Activated T-helper 17 cell treated with anti-CD3 and anti-CD28 coated beads, Interleukin-2, amount 50 U/mL, for 72 hours (primary cell): ENCODE results near the gene VBP1. TPM values are rescaled to one million over a fixed set of nuclear protein-coding genes. Genes with fewer than 3 reads are reported as not detected.
A peak's percentile ranks its signal among the peaks of the same experiment; 100 is the strongest.
"Not testable (repeated sequence)": the region's sequence is repeated elsewhere in the genome, so short reads cannot be mapped to it uniquely, and the experiment has no call there.

Source experiments
- ATAC-seq: fragments of 150-1000 bp; cut with Tn5 transposase; replicated peaks from 2 replicates; pipeline ENCODE4 v1.10.0; 2021; ENCODE audit warnings: mild to moderate bottlenecking, moderate library complexity
- H3K27ac Mint-ChIP-seq: one replicate; pipeline ENCODE4 v1.8.0; 2022; ENCODE audit warnings: mixed read lengths
- H3K27me3 Mint-ChIP-seq: one replicate; pipeline ENCODE4 v1.8.0; 2022; ENCODE audit warnings: mixed read lengths
- H3K36me3 Mint-ChIP-seq: one replicate; pipeline ENCODE4 v1.8.0; 2022; ENCODE audit warnings: low read depth, mild to moderate bottlenecking, mixed read lengths
- H3K4me1 Mint-ChIP-seq: one replicate; pipeline ENCODE4 v1.8.0; 2022; ENCODE audit warnings: mixed read lengths
- H3K4me3 Mint-ChIP-seq: one replicate; pipeline ENCODE4 v1.8.0; 2022; ENCODE audit warnings: mild to moderate bottlenecking, mixed read lengths
- H3K9me3 Mint-ChIP-seq: one replicate; pipeline ENCODE4 v1.8.0; 2022; ENCODE audit warnings: mixed read lengths
- total RNA-seq, 2 donors: library from RNA; stranded (reverse); gene quantifications; one replicate each; pipeline ENCODE4 v1.2.3, GENCODE V29; 2022

The VBP1 gene
- total RNA-seq, 2 donors from 2014 or later, result 59.6 to 95.6 TPM

DNA sequence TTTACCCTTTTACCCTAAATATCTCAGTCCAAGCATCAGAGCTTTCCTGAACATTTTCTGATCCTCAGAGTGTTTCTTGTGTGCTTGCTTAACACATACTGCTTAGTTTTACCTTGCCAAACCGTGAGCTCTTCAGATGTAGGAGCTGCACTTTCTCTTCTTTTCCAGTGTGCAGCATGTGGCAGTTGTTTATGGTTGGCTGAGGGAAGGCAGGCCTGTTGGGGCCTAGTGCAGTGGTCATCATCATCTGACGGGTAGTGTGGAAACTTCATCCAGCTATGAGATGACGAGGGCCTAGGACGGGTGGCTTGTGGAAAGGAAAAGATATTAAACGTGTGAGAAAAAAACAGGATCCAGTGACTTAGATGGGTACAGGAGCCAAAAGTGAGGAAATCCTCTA, 21.5 kb downstream of the VBP1 start:
- Mint-ChIP-seq H3K27me3 (no peaks in the 10 kb centered on the region), H3K36me3 (peaks cover 62% of the 10 kb centered on the region), H3K4me3 (no peak overlapping the region), H3K4me1 (peaks cover 4% of the 10 kb centered on the region), H3K9me3 (no peaks in the 10 kb centered on the region), H3K27ac (peak overlapping the region; percentile 8)
- ATAC-seq, result no peak

DNA sequence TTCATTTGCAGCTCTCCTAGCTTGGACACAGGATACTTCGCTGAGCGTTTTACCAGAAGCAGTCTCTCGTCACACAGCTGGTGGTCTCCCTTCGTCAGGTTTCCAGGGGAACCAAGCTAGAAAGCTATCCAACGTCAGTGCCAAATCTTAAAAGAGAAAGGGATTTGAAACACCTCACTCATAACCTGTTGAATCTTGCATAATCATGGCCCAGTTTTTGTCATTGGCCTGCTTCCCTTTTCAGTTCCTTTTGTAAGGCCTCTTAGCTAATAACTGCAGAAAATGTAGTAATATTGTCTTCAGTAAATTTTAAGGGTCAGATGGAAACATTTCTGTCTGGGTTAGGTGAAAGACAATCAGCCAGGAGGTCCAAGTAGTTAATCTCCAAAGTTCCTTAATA, 26.0 kb downstream of the VBP1 start:
- ATAC-seq, result no peak
- Mint-ChIP-seq H3K4me1 (no peaks in the 10 kb centered on the region), H3K36me3 (peaks cover 24% of the 10 kb centered on the region), H3K27ac (no peak overlapping the region), H3K4me3 (no peak overlapping the region), H3K27me3 (no peaks in the 10 kb centered on the region), H3K9me3 (no peaks in the 10 kb centered on the region)

- Mint-ChIP-seq H3K27me3 (no peaks in the 10 kb centered on the region), H3K4me3 (no peak overlapping the region), H3K27ac (no peak overlapping the region), H3K9me3 (no peaks in the 10 kb centered on the region), H3K4me1 (peaks cover 4% of the 10 kb centered on the region), H3K36me3 (no peaks in the 10 kb centered on the region)
- peak; percentile 52 for ATAC-seq
Measured at GRCh38 chrX:155246748-155247147, 30.5 kb downstream of the VBP1 start.

DNA sequence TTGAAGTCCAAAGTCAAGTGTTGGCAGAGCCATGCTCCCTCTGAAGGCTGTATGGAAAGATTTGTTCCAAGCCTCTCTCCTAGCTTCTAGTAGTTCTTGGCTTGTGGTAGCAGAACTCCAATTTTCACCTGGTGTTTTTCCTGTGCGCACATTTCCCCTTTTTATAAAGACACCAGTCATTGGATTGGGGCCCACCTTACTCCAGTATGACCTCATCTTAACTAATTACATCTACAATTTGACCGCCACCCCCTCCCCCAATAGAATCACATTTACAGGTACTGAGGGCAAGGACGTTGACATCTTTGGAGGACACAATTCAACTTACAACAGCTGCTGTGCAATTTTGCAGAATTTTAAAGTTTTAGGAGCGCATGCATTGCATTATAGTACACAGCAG, 31.2 kb downstream of the VBP1 start:
- no peaks in the 10 kb centered on the region for H3K9me3 Mint-ChIP-seq
- peaks cover 4% of the 10 kb centered on the region for H3K4me1 Mint-ChIP-seq
- no peak overlapping the region for H3K4me3 Mint-ChIP-seq
- no peaks in the 10 kb centered on the region for H3K36me3 Mint-ChIP-seq
- no peaks in the 10 kb centered on the region for H3K27me3 Mint-ChIP-seq
- no peak for ATAC-seq
- no peak overlapping the region for H3K27ac Mint-ChIP-seq

DNA sequence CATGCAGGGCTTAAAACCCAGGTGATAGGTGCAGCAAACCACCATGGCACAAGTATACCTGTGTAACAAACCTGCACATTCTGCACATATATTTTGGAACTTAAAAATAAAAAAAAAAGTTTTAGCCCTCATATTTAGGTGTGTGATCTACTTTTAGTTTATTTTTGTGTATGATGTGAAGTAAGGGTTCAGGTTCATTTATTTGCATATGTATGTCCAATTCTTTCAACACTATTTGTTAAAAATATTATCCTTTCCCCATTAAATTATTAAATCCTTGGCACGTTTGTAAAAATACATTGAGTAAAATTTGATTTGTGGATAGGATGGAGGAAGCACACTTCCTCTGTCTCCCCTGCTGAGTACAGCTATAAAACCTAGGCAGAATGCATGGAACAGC, 35.1 kb downstream of the VBP1 start:
- Mint-ChIP-seq H3K4me1 (peaks cover 4% of the 10 kb centered on the region), H3K4me3 (no peak overlapping the region), H3K27ac (no peak overlapping the region), H3K27me3 (no peaks in the 10 kb centered on the region), H3K36me3 (no peaks in the 10 kb centered on the region), H3K9me3 (no peaks in the 10 kb centered on the region)
- ATAC-seq, result no peak

GRCh38 chrX:155259752-155260151, 43.5 kb downstream of the VBP1 start:
- H3K9me3 Mint-ChIP-seq, result no peaks in the 10 kb centered on the region
- H3K27me3 Mint-ChIP-seq, result no peaks in the 10 kb centered on the region
- no peak overlapping the region for H3K27ac Mint-ChIP-seq
- H3K4me1 Mint-ChIP-seq, result peaks cover 5% of the 10 kb centered on the region
- H3K4me3 Mint-ChIP-seq, result no peak overlapping the region
- ATAC-seq, result no peak
- peaks cover 38% of the 10 kb centered on the region for H3K36me3 Mint-ChIP-seq

- peak; percentile 40 for ATAC-seq
- Mint-ChIP-seq H3K36me3 (peaks cover 38% of the 10 kb centered on the region), H3K27ac (peak overlapping the region; percentile 87), H3K27me3 (no peaks in the 10 kb centered on the region), H3K4me3 (peak overlapping the region; percentile 83), H3K9me3 (no peaks in the 10 kb centered on the region), H3K4me1 (peaks cover 5% of the 10 kb centered on the region)
Measured at GRCh38 chrX:155262970-155263754, 46.9 kb downstream of the VBP1 start.

- peak within 1 kb of the TSS; percentile 87 for H3K27ac Mint-ChIP-seq
- peak within 1 kb of the TSS; percentile 83 for H3K4me3 Mint-ChIP-seq
- ATAC-seq, result peak; percentile 96
- no peaks in the 10 kb centered on the region for H3K27me3 Mint-ChIP-seq
- H3K9me3 Mint-ChIP-seq, result no peaks in the 10 kb centered on the region
- peaks cover 5% of the 10 kb centered on the region for H3K4me1 Mint-ChIP-seq
- peaks cover 38% of the 10 kb centered on the region for H3K36me3 Mint-ChIP-seq
Measured at GRCh38 chrX:155263854-155264628, 47.8 kb downstream of the VBP1 start, which contains the start of gene RAB39B. RAB39B (minus strand) TSS chrX:155264491; CDS start chrX:155264288, 203 bp downstream.

- Mint-ChIP-seq H3K4me3 (no peak overlapping the region), H3K4me1 (peaks cover 5% of the 10 kb centered on the region), H3K36me3 (peaks cover 16% of the 10 kb centered on the region), H3K27me3 (no peaks in the 10 kb centered on the region), H3K9me3 (no peaks in the 10 kb centered on the region), H3K27ac (no peak overlapping the region)
- no peak for ATAC-seq
Measured at GRCh38 chrX:155266439-155266838, 50.2 kb downstream of the VBP1 start.

DNA sequence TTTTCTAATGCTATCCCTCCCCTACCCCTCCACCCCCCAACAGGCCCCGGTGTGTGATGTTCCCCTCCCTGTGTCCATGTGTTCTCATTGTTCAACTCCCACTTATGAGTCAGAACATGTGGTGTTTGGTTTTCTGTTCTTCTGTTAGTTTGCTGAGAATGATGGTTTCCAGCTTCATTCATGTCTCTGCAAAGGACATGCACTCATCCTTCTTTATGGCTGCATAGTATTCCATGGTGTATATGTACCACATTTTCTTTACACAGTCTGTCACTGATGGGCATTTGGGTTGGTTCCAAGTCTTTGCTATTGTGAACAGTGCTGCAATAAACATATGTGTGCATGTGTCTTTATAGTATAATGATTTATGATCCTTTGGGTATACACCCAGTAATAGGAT, 51.7 kb downstream of the VBP1 start:
- not testable (repeated sequence) for H3K27me3 Mint-ChIP-seq, H3K4me3 Mint-ChIP-seq, H3K27ac Mint-ChIP-seq, ATAC-seq, H3K9me3 Mint-ChIP-seq, H3K4me1 Mint-ChIP-seq, H3K36me3 Mint-ChIP-seq

DNA sequence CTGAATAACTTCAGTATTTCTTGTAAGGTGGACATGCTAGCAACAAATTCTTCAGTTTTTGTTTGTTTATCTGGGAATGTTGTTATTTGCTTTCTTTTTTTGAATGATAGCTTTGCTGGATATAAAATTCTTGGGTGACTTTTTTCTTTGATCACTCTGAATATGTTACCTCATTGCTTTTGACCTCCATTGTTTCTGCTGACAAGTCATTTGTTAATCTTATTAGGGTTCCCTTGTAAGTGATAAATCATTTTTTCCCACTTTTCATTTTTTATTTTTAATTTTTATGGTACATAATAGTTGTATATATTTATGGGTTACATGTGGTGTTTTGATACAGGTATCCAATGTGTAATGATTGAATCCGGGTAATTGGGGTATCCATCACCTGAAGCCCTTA, 54.7 kb downstream of the VBP1 start:
- Mint-ChIP-seq H3K9me3 (no peaks in the 10 kb centered on the region), H3K36me3 (no peaks in the 10 kb centered on the region), H3K4me3 (no peak overlapping the region), H3K4me1 (no peaks in the 10 kb centered on the region), H3K27ac (no peak overlapping the region), H3K27me3 (no peaks in the 10 kb centered on the region)
- ATAC-seq, result no peak

DNA sequence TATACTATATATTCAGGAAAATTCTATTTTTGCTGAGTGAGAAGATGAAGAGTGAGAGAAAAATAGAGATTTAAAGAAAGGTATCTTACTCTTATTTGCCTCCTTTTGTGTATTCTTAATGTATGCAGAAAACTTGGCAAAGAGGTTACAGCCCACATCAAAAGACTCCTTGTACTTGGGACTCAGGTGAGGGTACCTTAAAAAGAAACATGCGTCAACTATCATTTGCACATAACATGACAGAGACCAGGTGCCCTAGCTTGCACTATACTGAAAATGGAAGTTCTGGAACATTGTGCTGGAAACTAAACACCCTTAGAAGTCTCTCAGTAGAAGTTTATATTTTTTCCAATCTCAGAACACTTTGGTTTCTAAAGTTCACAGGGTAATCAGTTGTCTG, 63.6 kb downstream of the VBP1 start:
- H3K4me1 Mint-ChIP-seq, result no peaks in the 10 kb centered on the region
- H3K36me3 Mint-ChIP-seq, result no peaks in the 10 kb centered on the region
- H3K27me3 Mint-ChIP-seq, result no peaks in the 10 kb centered on the region
- H3K9me3 Mint-ChIP-seq, result no peaks in the 10 kb centered on the region
- no peak overlapping the region for H3K27ac Mint-ChIP-seq
- ATAC-seq, result no peak
- H3K4me3 Mint-ChIP-seq, result peak overlapping the region; percentile 14
